Ishikawa (cell line): ENCODE data around the gene FTO.

Experiments used
- EP300 ChIP-seq: IDR thresholded peaks from 2 replicates; pipeline ENCODE4 v1.6.1; 2012; ENCODE audit warnings: borderline replicate concordance
- TAF1 ChIP-seq: IDR thresholded peaks from 2 replicates; pipeline ENCODE4 v1.6.1; 2012; ENCODE audit warnings: low read depth, mild to moderate bottlenecking
- TCF12 ChIP-seq: IDR thresholded peaks from 2 replicates; pipeline ENCODE4 v1.6.1; 2012; ENCODE audit warnings: low read depth
- ZBTB7A ChIP-seq: IDR thresholded peaks from 2 replicates; pipeline ENCODE4 v1.6.1; 2012; ENCODE audit warnings: low read depth
- TF ChIP-seq, protein P1 (sequence below): IDR thresholded peaks from 2 replicates; pipeline ENCODE4 v1.6.1; 2012
- TF ChIP-seq, protein P2 (sequence below): IDR thresholded peaks from 2 replicates; pipeline ENCODE4 v1.6.1; 2012; ENCODE audit warnings: low read depth, mild to moderate bottlenecking

DNA sequence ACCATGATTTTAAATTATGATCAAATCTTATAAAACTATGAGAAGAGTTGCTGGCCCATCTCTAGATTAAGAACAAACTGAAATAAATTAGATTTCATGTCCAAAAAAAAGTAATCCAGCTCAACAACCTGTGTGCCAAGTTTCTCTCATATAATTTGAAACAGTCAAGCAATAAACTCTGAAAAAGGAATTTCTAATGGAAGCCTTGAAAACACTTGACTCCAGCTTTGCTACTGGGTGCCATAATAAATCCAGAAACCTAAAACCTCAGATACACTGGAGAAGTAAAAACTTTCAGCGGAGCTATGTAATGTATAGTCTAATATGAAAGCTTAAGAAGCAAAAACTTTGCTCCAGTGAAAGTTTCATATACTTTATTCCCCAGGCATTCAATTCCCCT, 25.8 kb upstream of the FTO start:
- TF ChIP-seq EP300 (no peak), TCF12 (no peak), TAF1 (no peak), ZBTB7A (no peak)
- TF ChIP-seq, protein P1, sequence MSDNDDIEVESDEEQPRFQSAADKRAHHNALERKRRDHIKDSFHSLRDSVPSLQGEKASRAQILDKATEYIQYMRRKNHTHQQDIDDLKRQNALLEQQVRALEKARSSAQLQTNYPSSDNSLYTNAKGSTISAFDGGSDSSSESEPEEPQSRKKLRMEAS = no peak
- TF ChIP-seq, protein P2, sequence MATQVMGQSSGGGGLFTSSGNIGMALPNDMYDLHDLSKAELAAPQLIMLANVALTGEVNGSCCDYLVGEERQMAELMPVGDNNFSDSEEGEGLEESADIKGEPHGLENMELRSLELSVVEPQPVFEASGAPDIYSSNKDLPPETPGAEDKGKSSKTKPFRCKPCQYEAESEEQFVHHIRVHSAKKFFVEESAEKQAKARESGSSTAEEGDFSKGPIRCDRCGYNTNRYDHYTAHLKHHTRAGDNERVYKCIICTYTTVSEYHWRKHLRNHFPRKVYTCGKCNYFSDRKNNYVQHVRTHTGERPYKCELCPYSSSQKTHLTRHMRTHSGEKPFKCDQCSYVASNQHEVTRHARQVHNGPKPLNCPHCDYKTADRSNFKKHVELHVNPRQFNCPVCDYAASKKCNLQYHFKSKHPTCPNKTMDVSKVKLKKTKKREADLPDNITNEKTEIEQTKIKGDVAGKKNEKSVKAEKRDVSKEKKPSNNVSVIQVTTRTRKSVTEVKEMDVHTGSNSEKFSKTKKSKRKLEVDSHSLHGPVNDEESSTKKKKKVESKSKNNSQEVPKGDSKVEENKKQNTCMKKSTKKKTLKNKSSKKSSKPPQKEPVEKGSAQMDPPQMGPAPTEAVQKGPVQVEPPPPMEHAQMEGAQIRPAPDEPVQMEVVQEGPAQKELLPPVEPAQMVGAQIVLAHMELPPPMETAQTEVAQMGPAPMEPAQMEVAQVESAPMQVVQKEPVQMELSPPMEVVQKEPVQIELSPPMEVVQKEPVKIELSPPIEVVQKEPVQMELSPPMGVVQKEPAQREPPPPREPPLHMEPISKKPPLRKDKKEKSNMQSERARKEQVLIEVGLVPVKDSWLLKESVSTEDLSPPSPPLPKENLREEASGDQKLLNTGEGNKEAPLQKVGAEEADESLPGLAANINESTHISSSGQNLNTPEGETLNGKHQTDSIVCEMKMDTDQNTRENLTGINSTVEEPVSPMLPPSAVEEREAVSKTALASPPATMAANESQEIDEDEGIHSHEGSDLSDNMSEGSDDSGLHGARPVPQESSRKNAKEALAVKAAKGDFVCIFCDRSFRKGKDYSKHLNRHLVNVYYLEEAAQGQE = no peak
